Measurements from ENCODE around the gene PUS1.
A peak's percentile ranks its signal among the peaks of the same experiment; 100 is the strongest.

Gene PUS1

GRCh38 chr12:131917139-131917710 lies 11.9 kb upstream of the PUS1 start:
- no peak for DNase-seq

- no peak for DNase-seq
These were observed 11.3 kb upstream of the PUS1 start for GRCh38 chr12:131917711-131918306.

- DNase-seq: no peak
These were observed 10.6 kb upstream of the PUS1 start for GRCh38 chr12:131918311-131919050.

- no peak for DNase-seq
These were observed 10.1 kb upstream of the PUS1 start for GRCh38 chr12:131919051-131919347.

GRCh38 chr12:131919366-131920156 lies 9.5 kb upstream of the PUS1 start:
- DNase-seq: no peak

- no peak for DNase-seq
These were observed 8.9 kb upstream of the PUS1 start for GRCh38 chr12:131920157-131920508.

GRCh38 chr12:131920902-131921840 lies 7.9 kb upstream of the PUS1 start:
- DNase-seq: no peak

GRCh38 chr12:131921866-131922769 lies 7.0 kb upstream of the PUS1 start:
- no peak for DNase-seq

- DNase-seq: no peak
These were observed 6.3 kb upstream of the PUS1 start for GRCh38 chr12:131922772-131923171.

GRCh38 chr12:131923260-131923659 lies 5.8 kb upstream of the PUS1 start:
- DNase-seq: no peak

- DNase-seq: no peak
These were observed 1.7 kb upstream of the PUS1 start for GRCh38 chr12:131927110-131928079.

GRCh38 chr12:131928080-131928710 lies 881 bp upstream of the PUS1 start:
- DNase-seq: no peak

GRCh38 chr12:131929581-131930456 lies 743 bp downstream of the PUS1 start:
- DNase-seq: peak; percentile 26

- no peak for DNase-seq
These were observed 1.4 kb downstream of the PUS1 start for GRCh38 chr12:131930510-131930909.

GRCh38 chr12:131933387-131933786 lies 4.3 kb downstream of the PUS1 start:
- no peak for DNase-seq

GRCh38 chr12:131934535-131934934 lies 5.5 kb downstream of the PUS1 start:
- no peak for DNase-seq

GRCh38 chr12:131938082-131938481 lies 9.0 kb downstream of the PUS1 start:
- DNase-seq: no peak

- DNase-seq: no peak
These were observed 9.9 kb downstream of the PUS1 start for GRCh38 chr12:131939007-131939406.

- no peak for DNase-seq
These were observed 11.1 kb downstream of the PUS1 start for GRCh38 chr12:131940141-131940547.
